Neural progenitor cell (in vitro differentiated cells): Measurements from ENCODE around the gene PCCA. TPM values are rescaled to one million over a fixed set of nuclear protein-coding genes. Genes with fewer than 3 reads are reported as not detected.

Experiments used
- DNase-seq: peaks from one replicate; pipeline ENCODE4 v3.0.0-alpha.2; 2016; ENCODE audit warnings: low spot score
- H2AFZ ChIP-seq: fragments of 200-600 bp; sonication (generic); replicated peaks from 2 replicates; pipeline ENCODE4 v1.6.1; 2016; ENCODE audit warnings: antibody characterized with exemption
- H3F3A ChIP-seq: fragments of 200-600 bp; sonication (generic); 2 replicates; pipeline ENCODE4 v1.6.1; 2016; ENCODE audit warnings: antibody characterized with exemption, low read depth
- H3K27ac ChIP-seq: fragments of 200-600 bp; sonication (generic); 2 replicates; pipeline ENCODE4 v1.5.1; 2016; ENCODE audit warnings: mild to moderate bottlenecking
- H3K27me3 ChIP-seq: fragments of 200-600 bp; sonication (generic); 2 replicates; pipeline ENCODE4 v1.6.1; 2016; ENCODE audit warnings: mild to moderate bottlenecking, moderate library complexity
- H3K36me3 ChIP-seq: fragments of 200-600 bp; sonication (generic); 2 replicates; pipeline ENCODE4 v1.5.1; 2016
- H3K4me1 ChIP-seq: fragments of 200-600 bp; sonication (generic); 2 replicates; pipeline ENCODE4 v1.6.1; 2016; ENCODE audit warnings: mixed run types
- H3K4me2 ChIP-seq: fragments of 200-600 bp; sonication (generic); 2 replicates; pipeline ENCODE4 v1.6.1; 2016
- H3K4me3 ChIP-seq: fragments of 200-600 bp; sonication (generic); 2 replicates; pipeline ENCODE4 v1.5.1; 2016
- H3K79me2 ChIP-seq: fragments of 200-600 bp; sonication (generic); 2 replicates; pipeline ENCODE4 v1.6.1; 2016; ENCODE audit warnings: low read depth
- H3K9ac ChIP-seq: fragments of 200-600 bp; sonication (generic); 2 replicates; pipeline ENCODE4 v1.6.1; 2016
- H3K9me3 ChIP-seq: fragments of 200-600 bp; sonication (generic); 2 replicates; pipeline ENCODE4 v1.5.1; 2016; ENCODE audit warnings: low read depth
- H4K20me1 ChIP-seq: fragments of 200-600 bp; sonication (generic); 2 replicates; pipeline ENCODE4 v1.6.1; 2016; ENCODE audit warnings: low read depth
- H3K27ac Mint-ChIP-seq: 3 replicates; pipeline ENCODE4 v1.8.0; 2021; ENCODE audit warnings: mixed read lengths
- H3K27me3 Mint-ChIP-seq: 2 replicates; pipeline ENCODE4 v1.8.0; 2022; ENCODE audit warnings: low read depth, mild to moderate bottlenecking, inconsistent platforms, moderate library complexity, mixed read lengths; ENCODE audit not compliant: insufficient read depth
- H3K36me3 Mint-ChIP-seq: 3 replicates; pipeline ENCODE4 v1.8.0; 2021; ENCODE audit warnings: mixed read lengths
- H3K4me1 Mint-ChIP-seq: 3 replicates; pipeline ENCODE4 v1.8.0; 2021; ENCODE audit warnings: mixed read lengths
- H3K4me3 Mint-ChIP-seq: 3 replicates; pipeline ENCODE4 v1.8.0; 2021; ENCODE audit warnings: mild to moderate bottlenecking, moderate library complexity, mixed read lengths
- H3K9me3 Mint-ChIP-seq: 3 replicates; pipeline ENCODE4 v1.8.0; 2020; ENCODE audit warnings: mixed read lengths
- EZH2 ChIP-seq: fragments of 200-600 bp; sonication (generic); IDR thresholded peaks from 2 replicates; pipeline ENCODE4 v1.6.1; 2017; ENCODE audit warnings: antibody characterized with exemption, mild to moderate bottlenecking, moderate library complexity
- EZH2phosphoT487 ChIP-seq: fragments of 200-600 bp; sonication (generic); IDR thresholded peaks from 2 replicates; pipeline ENCODE4 v1.6.1; 2017; ENCODE audit warnings: antibody characterized with exemption
- total RNA-seq: library from RNA; depleted of rRNA; stranded (reverse); fragments of >200 nt; gene quantifications from 2 replicates; pipeline ENCODE4 v1.2.3, GENCODE V29; 2015; ENCODE audit warnings: low replicate concordance
- TF ChIP-seq, protein P1 (sequence below): fragments of 200-600 bp; sonication (generic); IDR thresholded peaks from 2 replicates; pipeline ENCODE4 v1.5.1; 2017; ENCODE audit warnings: antibody characterized with exemption, mild to moderate bottlenecking

Gene PCCA
- total RNA-seq, 1 donor from 2014 or later: 60.6 TPM

DNA sequence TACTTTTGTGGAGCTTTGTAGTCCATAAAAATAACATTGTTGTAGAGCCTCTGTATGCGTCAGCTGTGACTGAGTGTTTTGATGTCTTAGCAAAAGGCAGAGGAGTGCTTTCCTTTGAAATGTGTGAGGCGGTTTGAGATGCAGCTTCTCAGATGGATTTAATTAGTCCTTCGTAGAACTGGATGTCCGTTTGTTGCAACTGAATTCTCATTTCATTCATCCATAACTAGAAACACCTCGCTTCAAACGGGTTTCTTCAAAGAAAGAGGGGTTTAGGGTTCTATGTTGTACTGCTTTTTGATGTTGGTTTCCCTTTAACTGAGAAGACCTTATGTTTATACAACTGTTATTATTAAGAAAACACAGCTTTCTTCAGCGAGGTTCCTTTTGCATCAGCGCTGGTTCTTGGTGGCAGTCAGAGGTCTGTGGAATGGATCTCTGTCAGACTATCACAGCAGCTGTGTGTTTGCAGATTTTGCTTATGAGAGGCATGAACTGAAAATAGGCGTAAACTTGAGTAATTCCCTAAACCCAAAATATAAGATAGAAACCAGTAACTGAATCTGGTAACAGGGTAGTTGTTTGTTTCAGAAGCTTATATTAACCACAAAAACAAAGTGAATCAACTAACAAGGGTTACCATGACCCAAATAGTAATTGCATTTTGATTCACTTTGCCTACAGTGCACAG, 305.3 kb downstream of the PCCA start:
- Histone ChIP-seq H3K9me3 (no peaks in the 10 kb centered on the region), H3K36me3 (no peaks in the 10 kb centered on the region), H3K4me1 (no peaks in the 10 kb centered on the region), H3K9ac (no peak overlapping the region), H3K27ac (peak overlapping the region; percentile 55), H4K20me1 (no peaks in the 10 kb centered on the region), H3F3A (no peaks in the 10 kb centered on the region), H3K4me2 (no peak overlapping the region), H3K79me2 (no peaks in the 10 kb centered on the region), H2AFZ (no peak overlapping the region), H3K27me3 (no peaks in the 10 kb centered on the region), H3K4me3 (no peak overlapping the region)
- Mint-ChIP-seq H3K36me3 (no peaks in the 10 kb centered on the region), H3K27me3 (no peaks in the 10 kb centered on the region), H3K4me3 (no peak overlapping the region), H3K4me1 (peaks cover 59% of the 10 kb centered on the region), H3K27ac (peak overlapping the region; percentile 72), H3K9me3 (no peaks in the 10 kb centered on the region)
- TF ChIP-seq EZH2phosphoT487 (no peak), EZH2 (no peak)
- TF ChIP-seq, protein P1, sequence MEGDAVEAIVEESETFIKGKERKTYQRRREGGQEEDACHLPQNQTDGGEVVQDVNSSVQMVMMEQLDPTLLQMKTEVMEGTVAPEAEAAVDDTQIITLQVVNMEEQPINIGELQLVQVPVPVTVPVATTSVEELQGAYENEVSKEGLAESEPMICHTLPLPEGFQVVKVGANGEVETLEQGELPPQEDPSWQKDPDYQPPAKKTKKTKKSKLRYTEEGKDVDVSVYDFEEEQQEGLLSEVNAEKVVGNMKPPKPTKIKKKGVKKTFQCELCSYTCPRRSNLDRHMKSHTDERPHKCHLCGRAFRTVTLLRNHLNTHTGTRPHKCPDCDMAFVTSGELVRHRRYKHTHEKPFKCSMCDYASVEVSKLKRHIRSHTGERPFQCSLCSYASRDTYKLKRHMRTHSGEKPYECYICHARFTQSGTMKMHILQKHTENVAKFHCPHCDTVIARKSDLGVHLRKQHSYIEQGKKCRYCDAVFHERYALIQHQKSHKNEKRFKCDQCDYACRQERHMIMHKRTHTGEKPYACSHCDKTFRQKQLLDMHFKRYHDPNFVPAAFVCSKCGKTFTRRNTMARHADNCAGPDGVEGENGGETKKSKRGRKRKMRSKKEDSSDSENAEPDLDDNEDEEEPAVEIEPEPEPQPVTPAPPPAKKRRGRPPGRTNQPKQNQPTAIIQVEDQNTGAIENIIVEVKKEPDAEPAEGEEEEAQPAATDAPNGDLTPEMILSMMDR: no peak
- DNase-seq: no peak

DNA sequence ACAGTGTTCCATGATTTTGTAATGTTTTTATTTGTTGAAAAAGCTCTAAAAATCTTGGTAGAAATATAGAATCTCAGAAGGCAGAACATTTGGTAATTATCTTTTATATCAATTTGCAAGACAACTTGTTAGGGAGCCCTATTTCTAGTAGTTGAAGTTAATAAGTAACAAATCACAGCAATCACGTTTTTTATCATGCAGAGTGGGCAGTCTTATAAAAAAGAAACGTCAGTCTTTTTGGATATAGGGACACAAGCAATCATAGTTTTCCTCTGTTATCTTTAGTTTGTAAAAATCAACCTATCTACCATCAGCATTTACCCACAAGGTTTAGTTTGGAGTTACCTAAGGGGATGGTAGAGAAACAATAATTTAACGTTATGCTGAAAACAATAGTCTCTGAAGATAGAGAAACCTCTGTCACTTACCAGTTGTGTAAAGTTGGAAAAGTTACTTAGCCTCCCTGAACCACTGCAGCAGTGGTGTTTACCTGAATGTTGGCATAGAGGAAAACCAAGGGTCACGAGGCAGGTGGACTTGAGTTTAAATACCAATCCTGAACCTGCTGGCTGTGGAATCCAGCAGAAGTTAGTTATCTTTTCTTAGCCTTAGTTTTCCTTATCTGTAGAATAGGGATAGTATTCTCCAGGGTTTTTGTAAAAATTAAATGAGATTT, 306.9 kb downstream of the PCCA start:
- Histone ChIP-seq H4K20me1 (no peaks in the 10 kb centered on the region), H3K27me3 (no peaks in the 10 kb centered on the region), H3K79me2 (no peaks in the 10 kb centered on the region), H3K4me2 (no peak overlapping the region), H3K4me1 (no peaks in the 10 kb centered on the region), H2AFZ (no peak overlapping the region), H3F3A (no peaks in the 10 kb centered on the region), H3K4me3 (no peak overlapping the region), H3K9me3 (no peaks in the 10 kb centered on the region), H3K36me3 (no peaks in the 10 kb centered on the region), H3K9ac (no peak overlapping the region), H3K27ac (no peak overlapping the region)
- peak overlapping the region; percentile 38 for H3K27ac Mint-ChIP-seq
- TF ChIP-seq EZH2 (no peak), EZH2phosphoT487 (no peak)
- TF ChIP-seq, protein P1: no peak
- DNase-seq: no peak
- H3K36me3 Mint-ChIP-seq: peaks cover 5% of the 10 kb centered on the region
- peaks cover 59% of the 10 kb centered on the region for H3K4me1 Mint-ChIP-seq
- no peaks in the 10 kb centered on the region for H3K27me3 Mint-ChIP-seq
- H3K9me3 Mint-ChIP-seq: peaks cover 4% of the 10 kb centered on the region
- no peak overlapping the region for H3K4me3 Mint-ChIP-seq

DNA sequence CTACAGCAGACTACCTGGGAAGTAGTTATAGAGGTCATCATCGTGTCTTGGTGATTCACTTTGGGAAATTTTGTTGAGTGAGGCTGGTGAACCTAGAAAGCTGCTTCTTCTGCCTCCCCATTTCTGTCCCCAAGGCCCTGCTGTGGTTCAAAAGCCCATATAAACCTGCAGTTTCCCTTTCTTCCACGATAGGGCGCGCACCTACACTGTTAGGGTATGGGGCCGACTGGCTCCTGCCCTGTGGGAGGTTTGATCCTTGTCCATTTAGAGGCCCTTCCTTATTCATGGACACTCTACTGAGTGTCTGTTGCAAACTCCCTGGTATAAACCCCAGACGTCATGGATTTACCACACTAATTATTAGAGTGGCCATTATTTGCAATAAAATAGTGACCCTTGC, 307.9 kb downstream of the PCCA start:
- H3K79me2 ChIP-seq: no peaks in the 10 kb centered on the region
- no peaks in the 10 kb centered on the region for H4K20me1 ChIP-seq
- Mint-ChIP-seq H3K27ac (peak overlapping the region; percentile 33), H3K27me3 (no peaks in the 10 kb centered on the region), H3K36me3 (peaks cover 10% of the 10 kb centered on the region), H3K4me1 (peaks cover 59% of the 10 kb centered on the region), H3K4me3 (no peak overlapping the region), H3K9me3 (peaks cover 7% of the 10 kb centered on the region)
- H3K4me1 ChIP-seq: no peaks in the 10 kb centered on the region
- no peaks in the 10 kb centered on the region for H3K9me3 ChIP-seq
- peak; percentile 62 for DNase-seq
- TF ChIP-seq, protein P1: peak; percentile 47
- no peak for TF ChIP-seq EZH2phosphoT487
- TF ChIP-seq EZH2: no peak
- no peak overlapping the region for H3K9ac ChIP-seq
- H3K27ac ChIP-seq: no peak overlapping the region
- H2AFZ ChIP-seq: no peak overlapping the region
- H3K27me3 ChIP-seq: no peaks in the 10 kb centered on the region
- H3K4me2 ChIP-seq: no peak overlapping the region
- H3F3A ChIP-seq: no peaks in the 10 kb centered on the region
- no peak overlapping the region for H3K4me3 ChIP-seq
- no peaks in the 10 kb centered on the region for H3K36me3 ChIP-seq
